GM12878 (cell line): ENCODE measurements around the gene DMAP1. TPM values are rescaled to one million over a fixed set of nuclear protein-coding genes. Genes with fewer than 3 reads are reported as not detected.
"Not testable (repeated sequence)": the region's sequence is repeated elsewhere in the genome, so short reads cannot be mapped to it uniquely, and the experiment has no call there.

Experiments
- ATAC-seq: fragments of 200-7000 bp; cut with Tn5 transposase; 3 replicates; pipeline ENCODE4 v1.9.1; 2020; ENCODE audit warnings: mild to moderate bottlenecking, moderate library complexity
- BruUV-seq: library from RNA; stranded (reverse); fragments of 400-500 nt; replicated peaks from 2 replicates; lab custom pipeline; 2021; lab: Mats Ljungman, UMichigan
- CTCF ChIA-PET: fragments of 300-600 bp; sonication (Branson Sonifier 250); formaldehyde crosslinking; extraction: SDS; loops from one replicate; lab custom pipeline; 2021; ENCODE audit warnings: inconsistent platforms; lab: Yijun Ruan, JAX
- POLR2A ChIA-PET: fragments of 350-600 bp; formaldehyde crosslinking; extraction: SDS; loops from one replicate; lab custom pipeline; 2021; ENCODE audit warnings: inconsistent platforms; lab: Charles Lee
- RAD21 ChIA-PET: fragments of 300-600 bp; sonication (Branson Sonifier 250); formaldehyde crosslinking; loops from one replicate; lab custom pipeline; 2023; ENCODE audit warnings: antibody characterized with exemption; ENCODE audit not compliant: unreplicated experiment; lab: Charles Lee
- SMC1A ChIA-PET: fragments of 300-600 bp; sonication (Branson Sonifier 250); formaldehyde crosslinking; loops from one replicate; lab custom pipeline; 2023; ENCODE audit not compliant: unreplicated experiment, uncharacterized antibody; lab: Charles Lee
- DNase-seq: peaks from one replicate; pipeline ENCODE4 v3.0.0-alpha.2; 2011; ENCODE audit warnings: low read depth, low spot score
- FAIRE-seq: peaks from 3 replicates; lab custom pipeline; 2011; peaks lifted over from hg19 to GRCh38; lab: Jason Lieb, UNC
- H2AFZ ChIP-seq: 2 replicates; pipeline ENCODE4 v1.6.0; 2011; ENCODE audit warnings: low read depth, low read length, control low read depth; ENCODE audit not compliant: control insufficient read depth
- H3K27ac ChIP-seq: 2 replicates; pipeline ENCODE4 v1.5.1; 2011; ENCODE audit warnings: control low read depth; ENCODE audit not compliant: control insufficient read depth, insufficient read depth
- H3K27me3 ChIP-seq, 2 experiments: replicated peaks in 1 of 2; 2 replicates each; pipeline versions ENCODE4 v1.6.0 to v1.6.1; 2011; ENCODE audit warnings: low read length in 1 of 2; ENCODE audit not compliant: control insufficient read depth in 2 of 2, insufficient read depth in 2 of 2
- H3K36me3 ChIP-seq, 2 experiments: 2 replicates each; pipeline ENCODE4 v1.5.1; 2011; ENCODE audit warnings: low read length in 1 of 2; ENCODE audit not compliant: control insufficient read depth in 2 of 2, insufficient read depth in 2 of 2
- H3K4me1 ChIP-seq: 2 replicates; pipeline ENCODE4 v1.6.1; 2011; ENCODE audit warnings: mild to moderate bottlenecking, low read length, moderate library complexity, mixed read lengths; ENCODE audit not compliant: control insufficient read depth, insufficient read depth
- H3K4me2 ChIP-seq: 2 replicates; pipeline ENCODE4 v1.6.0; 2011; ENCODE audit warnings: control low read depth; ENCODE audit not compliant: control insufficient read depth, insufficient read depth
- H3K4me3 ChIP-seq: fragments of 200-600 bp; sonication (generic); 2 replicates; pipeline ENCODE4 v1.5.1; 2016
- H3K79me2 ChIP-seq: 2 replicates; pipeline ENCODE4 v1.6.0; 2011; ENCODE audit warnings: low read length; ENCODE audit not compliant: control insufficient read depth, insufficient read depth
- H3K9ac ChIP-seq: 2 replicates; pipeline ENCODE4 v1.8.0; 2011; ENCODE audit warnings: low read length, control low read depth, mixed read lengths; ENCODE audit not compliant: control insufficient read depth, insufficient read depth
- H3K9me3 ChIP-seq: replicated peaks from 3 replicates; pipeline ENCODE4 v1.5.1; 2011; ENCODE audit warnings: mild to moderate bottlenecking, low read length; ENCODE audit not compliant: control insufficient read depth, insufficient read depth
- H4K20me1 ChIP-seq: 2 replicates; pipeline ENCODE4 v1.6.0; 2011; ENCODE audit not compliant: control insufficient read depth, insufficient read depth
- ASH2L ChIP-seq: fragments of 300-600, 200-600 bp; sonication (generic); IDR thresholded peaks from 2 replicates; pipeline ENCODE4 v1.6.1; 2017; ENCODE audit warnings: low read depth, mild to moderate bottlenecking, borderline replicate concordance
- BMI1 ChIP-seq: fragments of 450-650 bp; IDR thresholded peaks from 2 replicates; pipeline ENCODE4 v1.6.1; 2016; ENCODE audit warnings: mild to moderate bottlenecking, moderate library complexity, borderline replicate concordance
- NFIC ChIP-seq: IDR thresholded peaks from 2 replicates; pipeline ENCODE4 v1.6.1; 2012; ENCODE audit warnings: low read depth, mild to moderate bottlenecking, inconsistent platforms, low read length, moderate library complexity
- RB1 ChIP-seq: fragments of 450-650 bp; formaldehyde crosslinking; IDR thresholded peaks from 2 replicates; pipeline ENCODE4 v1.6.1; 2017; ENCODE audit warnings: mild to moderate bottlenecking, borderline replicate concordance
- ZNF217 ChIP-seq: fragments of 450-650 bp; IDR thresholded peaks from 2 replicates; pipeline ENCODE4 v1.6.1; 2017; ENCODE audit warnings: antibody characterized with exemption, mild to moderate bottlenecking
- WGBS: methylation state at CpG from one replicate; pipeline ENCODE4 v1.1.6; 2016; ENCODE audit warnings: low lambda C conversion rate; ENCODE audit not compliant: insufficient replicate concordance, insufficient coverage; ENCODE audit errors: missing lambda C conversion rate; 5-methylcytosine and 5-hydroxymethylcytosine counted together
- in situ Hi-C: fragments of 300-500 bp; cut with MboI; formaldehyde crosslinking; loops from 9 replicates; pipeline ENCODE4 v1.14.3; 2018; ENCODE audit warnings: mixed read lengths
- intact Hi-C: fragments of 100-400 bp; cut with micrococcal nuclease; formaldehyde crosslinking; loops from one replicate; pipeline ENCODE4 v1.14.2; 2022; ENCODE audit not compliant: unreplicated experiment
- polyA plus RNA-seq, 11 experiments: library from polyadenylated mRNA; depleted of rRNA in 4 of 11; unstranded in 6 of 11; stranded (reverse) in 5 of 11; fragments of >200 nt; fragmentation: Nextera tagmentation in 4 of 11; fragmentation: Illumina TruSeq in 1 of 11; extraction: Ambion mirVana in 4 of 11; extraction: Trizol in 1 of 11; gene quantifications; 1 replicate in 1 of 11; 2 replicates in 10 of 11; pipeline versions ENCODE4 v1.2.1 to v1.2.3, GENCODE V29; 2011 to 2016; ENCODE audit warnings: inconsistent platforms in 2 of 11, missing spikeins in 2 of 11, low read depth in 1 of 11
- total RNA-seq, 4 experiments: library from RNA; depleted of rRNA in 3 of 4; stranded (reverse); fragments of >200 nt in 3 of 4; fragmentation: Illumina TruSeq in 1 of 4; extraction: Trizol in 1 of 4; gene quantifications; 2 replicates each; pipeline versions ENCODE4 v1.2.1 to v1.2.3, GENCODE V29; 2013 to 2021
- TF ChIP-seq, protein P1 (sequence below): fragments of 450-650 bp; IDR thresholded peaks from 2 replicates; pipeline ENCODE4 v1.6.1; 2017; ENCODE audit warnings: mild to moderate bottlenecking, moderate library complexity

The DMAP1 gene
- total and polyA plus RNA-seq, 10 of the 15 experiments (the other 5 are each of a cell fraction or from before 2014, with no cell fraction given), result 1.9 to 59.1 (median 37.7) TPM

DNA sequence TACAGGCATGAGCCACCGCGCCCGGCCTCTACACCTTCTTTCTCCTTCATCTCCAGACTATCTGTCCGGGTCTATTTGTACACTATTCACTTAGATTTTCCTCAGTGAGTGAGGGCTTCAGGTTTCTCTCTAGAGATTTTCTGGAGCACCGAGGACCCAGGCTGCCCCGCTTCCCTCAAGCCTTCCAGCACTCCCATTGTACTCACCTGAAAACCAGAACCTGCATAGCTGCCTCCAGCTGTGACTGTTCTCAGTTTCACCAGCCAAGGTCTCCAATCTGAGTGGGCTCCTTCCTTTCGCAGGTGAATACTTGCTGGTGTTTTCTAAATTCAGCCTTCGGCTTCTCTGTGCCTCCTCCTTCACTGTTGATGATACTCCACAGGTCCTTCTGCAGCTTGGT, 12.9 kb upstream of the DMAP1 start:
- ChIA-PET SMC1A (no interaction called here), POLR2A (interaction anchor here (0.6 kb wide), 1 partner anchor 15 kb away, joined by 5 read pairs; no protein-coding TSS in a partner anchor), CTCF (interaction anchor here (0.7 to 2.6 kb wide), 2 partner anchors 12 to 17 kb away, joined by 4 to 6 read pairs; partner anchors contain the start of gene DMAP1), RAD21 (no interaction called here)
- H3K27me3 ChIP-seq, result no peaks in the 10 kb centered on the region
- H3K9me3 ChIP-seq, result no peaks in the 10 kb centered on the region
- BruUV-seq, result no TSS peak
- in situ Hi-C loops (no loop called here), intact Hi-C loops (no loop called here)
- DNase-seq, result no peak
- 58% methylated on average over 6 of the region's 8 CpGs for WGBS
- H3K79me2 ChIP-seq, result no peaks in the 10 kb centered on the region
- H3K27ac ChIP-seq, result no peak overlapping the region
- ATAC-seq, result no peak
- H3K9ac ChIP-seq, result no peak overlapping the region
- TF ChIP-seq, protein P1, sequence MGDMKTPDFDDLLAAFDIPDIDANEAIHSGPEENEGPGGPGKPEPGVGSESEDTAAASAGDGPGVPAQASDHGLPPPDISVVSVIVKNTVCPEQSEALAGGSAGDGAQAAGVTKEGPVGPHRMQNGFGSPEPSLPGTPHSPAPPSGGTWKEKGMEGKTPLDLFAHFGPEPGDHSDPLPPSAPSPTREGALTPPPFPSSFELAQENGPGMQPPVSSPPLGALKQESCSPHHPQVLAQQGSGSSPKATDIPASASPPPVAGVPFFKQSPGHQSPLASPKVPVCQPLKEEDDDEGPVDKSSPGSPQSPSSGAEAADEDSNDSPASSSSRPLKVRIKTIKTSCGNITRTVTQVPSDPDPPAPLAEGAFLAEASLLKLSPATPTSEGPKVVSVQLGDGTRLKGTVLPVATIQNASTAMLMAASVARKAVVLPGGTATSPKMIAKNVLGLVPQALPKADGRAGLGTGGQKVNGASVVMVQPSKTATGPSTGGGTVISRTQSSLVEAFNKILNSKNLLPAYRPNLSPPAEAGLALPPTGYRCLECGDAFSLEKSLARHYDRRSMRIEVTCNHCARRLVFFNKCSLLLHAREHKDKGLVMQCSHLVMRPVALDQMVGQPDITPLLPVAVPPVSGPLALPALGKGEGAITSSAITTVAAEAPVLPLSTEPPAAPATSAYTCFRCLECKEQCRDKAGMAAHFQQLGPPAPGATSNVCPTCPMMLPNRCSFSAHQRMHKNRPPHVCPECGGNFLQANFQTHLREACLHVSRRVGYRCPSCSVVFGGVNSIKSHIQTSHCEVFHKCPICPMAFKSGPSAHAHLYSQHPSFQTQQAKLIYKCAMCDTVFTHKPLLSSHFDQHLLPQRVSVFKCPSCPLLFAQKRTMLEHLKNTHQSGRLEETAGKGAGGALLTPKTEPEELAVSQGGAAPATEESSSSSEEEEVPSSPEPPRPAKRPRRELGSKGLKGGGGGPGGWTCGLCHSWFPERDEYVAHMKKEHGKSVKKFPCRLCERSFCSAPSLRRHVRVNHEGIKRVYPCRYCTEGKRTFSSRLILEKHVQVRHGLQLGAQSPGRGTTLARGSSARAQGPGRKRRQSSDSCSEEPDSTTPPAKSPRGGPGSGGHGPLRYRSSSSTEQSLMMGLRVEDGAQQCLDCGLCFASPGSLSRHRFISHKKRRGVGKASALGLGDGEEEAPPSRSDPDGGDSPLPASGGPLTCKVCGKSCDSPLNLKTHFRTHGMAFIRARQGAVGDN, result no peak
- TF ChIP-seq ASH2L, result no peak
- TF ChIP-seq NFIC, result no peak
- TF ChIP-seq BMI1, result no peak
- no peak for TF ChIP-seq ZNF217
- no peak for TF ChIP-seq RB1
- no peak for FAIRE-seq
- no peak overlapping the region for H3K4me2 ChIP-seq
- no peak overlapping the region for H3K4me3 ChIP-seq
- H3K36me3 ChIP-seq, result no peaks in the 10 kb centered on the region
- H3K4me1 ChIP-seq, result no peaks in the 10 kb centered on the region
- no peak overlapping the region for H2AFZ ChIP-seq
- no peaks in the 10 kb centered on the region for H4K20me1 ChIP-seq

DNA sequence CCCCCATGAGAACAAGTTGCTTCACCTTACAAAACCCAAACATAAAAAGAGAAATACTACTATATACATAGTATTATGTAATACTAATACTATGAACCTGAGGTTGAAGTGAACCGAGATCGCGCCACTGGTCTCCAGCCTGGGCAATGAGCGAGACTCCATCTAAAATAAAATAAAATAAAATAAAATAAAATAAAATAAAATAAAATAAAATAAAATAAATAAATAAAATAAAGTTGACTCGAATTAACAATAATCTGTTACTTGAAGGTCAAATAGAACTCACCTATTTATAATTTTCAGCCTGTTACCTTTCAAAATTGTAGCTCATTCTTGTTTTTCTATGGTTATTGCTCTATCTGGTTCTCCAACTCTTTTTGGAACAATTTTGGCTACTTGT, 6.7 kb upstream of the DMAP1 start:
- H2AFZ ChIP-seq, H3K9me3 ChIP-seq, FAIRE-seq, in situ Hi-C loops, H3K4me2 ChIP-seq, POLR2A ChIA-PET, H3K4me1 ChIP-seq, intact Hi-C loops, H4K20me1 ChIP-seq, H3K4me3 ChIP-seq, BruUV-seq, ATAC-seq, H3K27me3 ChIP-seq, H3K36me3 ChIP-seq, CTCF ChIA-PET, H3K9ac ChIP-seq, H3K79me2 ChIP-seq, SMC1A ChIA-PET, RAD21 ChIA-PET, DNase-seq, H3K27ac ChIP-seq: not testable (repeated sequence)
- WGBS, result 77% methylated on average over 5 of the region's 5 CpGs
